ENCODE results near the gene OPTN.
"Not testable (repeated sequence)": the region's sequence is repeated elsewhere in the genome, so short reads cannot be mapped to it uniquely, and the experiment has no call there.

Gene OPTN

DNA sequence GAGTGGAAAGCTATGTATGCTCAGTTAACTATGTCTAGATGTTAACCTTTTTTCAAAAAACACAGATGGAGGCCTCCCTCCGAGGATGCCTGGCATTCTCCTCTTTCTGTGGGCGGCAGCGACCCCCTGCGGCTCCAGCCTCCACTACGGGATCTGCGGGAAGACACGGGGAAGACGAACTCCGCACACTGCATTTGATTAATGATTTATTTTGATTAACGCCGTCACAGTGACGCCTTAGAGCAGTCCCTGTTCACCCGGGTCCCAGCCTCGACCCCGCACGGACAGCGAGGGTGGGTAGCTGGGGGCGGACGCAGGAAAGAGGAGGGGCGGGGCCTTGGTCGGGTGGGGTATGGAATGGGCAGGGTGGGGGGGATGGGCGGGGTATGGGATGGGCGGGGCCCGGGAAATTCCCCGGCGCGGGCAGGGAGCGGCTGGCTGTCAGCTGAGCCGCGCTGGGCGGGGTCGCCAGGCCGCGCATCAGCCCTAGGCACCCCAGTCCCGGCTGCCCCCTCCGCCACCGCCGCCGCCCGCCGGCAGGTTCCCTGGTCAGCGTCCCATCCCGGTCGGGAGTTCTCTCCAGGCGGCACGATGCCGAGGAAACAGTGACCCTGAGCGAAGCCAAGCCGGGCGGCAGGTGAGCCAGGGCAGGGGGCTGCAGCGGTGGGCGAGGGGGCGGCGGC lies at the start of gene OPTN:
OPTN (plus strand) TSS at position 498 of the 683 bp plus-strand sequence. CDS start 8,960 bp downstream, outside the sequence.
- peak in 1 of 2 experiments; percentile 76 for DNase-seq

DNA sequence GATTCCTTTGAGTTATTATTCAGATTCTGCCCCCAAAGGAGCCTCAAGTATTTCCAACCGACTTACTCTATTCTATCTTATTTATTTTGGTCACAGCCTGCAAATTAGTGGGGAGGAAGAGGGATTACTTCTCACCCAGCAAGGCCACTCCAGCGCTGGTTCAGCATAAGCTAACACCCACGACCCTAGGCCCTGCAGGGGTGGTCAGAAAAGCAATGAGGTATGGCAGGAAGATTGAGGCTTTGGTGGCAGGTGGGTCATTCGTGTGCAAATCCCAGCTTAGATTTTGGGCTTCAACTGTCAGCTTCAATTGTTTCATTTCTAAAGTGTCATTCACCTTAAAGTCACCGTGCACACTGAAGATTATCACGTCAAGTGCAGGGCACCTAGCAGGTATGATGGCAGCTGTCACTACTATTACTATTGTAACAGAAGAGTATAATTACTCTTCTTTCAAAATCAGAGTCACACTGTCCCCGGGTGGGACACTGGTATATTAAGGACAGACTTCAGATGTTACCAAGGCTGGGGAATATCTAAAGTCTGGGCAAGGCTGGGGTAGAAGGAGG lies 48.8 kb upstream of the OPTN start:
- no peak for DNase-seq

DNA sequence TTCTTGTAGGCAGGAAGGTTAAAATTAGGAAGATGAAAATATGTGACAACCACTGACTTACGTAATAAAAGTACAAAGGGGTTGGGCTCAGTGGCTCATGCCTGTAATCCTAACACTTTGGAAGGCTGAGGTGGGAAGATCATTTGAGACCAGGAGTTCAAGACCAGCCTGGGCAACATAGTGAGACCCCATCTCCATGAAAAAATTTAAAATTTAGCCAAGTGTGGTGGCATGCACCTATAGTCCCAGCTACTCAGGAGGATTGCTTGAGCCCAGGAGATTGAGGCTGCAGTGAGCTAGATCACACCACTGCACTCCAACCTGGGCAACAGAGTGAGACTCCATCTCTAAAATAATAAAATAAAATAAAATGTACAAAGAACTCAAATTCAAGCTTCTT lies 46.8 kb upstream of the OPTN start:
- DNase-seq, result not testable (repeated sequence)

DNA sequence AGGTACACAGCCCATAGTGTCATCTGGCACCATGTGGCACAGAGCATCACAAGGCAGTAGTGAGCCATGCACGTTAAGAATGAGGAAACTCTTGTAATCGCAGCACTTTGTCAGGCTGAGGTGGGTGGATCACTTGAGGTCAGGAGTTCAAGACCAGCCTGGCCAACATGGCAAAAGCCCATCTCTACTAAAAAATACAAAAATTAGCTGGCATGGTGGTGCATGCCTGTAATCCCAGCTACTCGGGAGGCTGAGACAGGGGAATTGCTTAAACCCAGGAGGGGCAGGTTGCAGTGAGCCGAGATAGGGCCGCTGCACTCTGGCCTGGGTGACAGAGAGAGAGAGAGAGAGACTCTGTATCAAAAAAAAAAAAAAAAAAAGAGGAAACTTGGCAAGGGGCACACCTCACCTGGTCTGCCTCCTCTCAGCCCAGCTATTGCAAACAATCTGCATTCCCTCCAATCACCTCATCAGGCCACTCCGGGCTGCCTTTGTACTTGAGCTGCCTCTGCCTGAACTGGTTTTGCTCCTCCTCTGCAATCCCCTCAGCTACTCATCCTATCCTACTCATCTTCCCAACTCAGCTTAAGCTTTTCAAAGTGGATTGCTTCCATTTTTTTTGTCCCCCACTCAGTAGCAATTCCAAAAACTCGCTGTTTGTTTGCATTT lies 46.0 kb upstream of the OPTN start:
- no peak for DNase-seq

DNA sequence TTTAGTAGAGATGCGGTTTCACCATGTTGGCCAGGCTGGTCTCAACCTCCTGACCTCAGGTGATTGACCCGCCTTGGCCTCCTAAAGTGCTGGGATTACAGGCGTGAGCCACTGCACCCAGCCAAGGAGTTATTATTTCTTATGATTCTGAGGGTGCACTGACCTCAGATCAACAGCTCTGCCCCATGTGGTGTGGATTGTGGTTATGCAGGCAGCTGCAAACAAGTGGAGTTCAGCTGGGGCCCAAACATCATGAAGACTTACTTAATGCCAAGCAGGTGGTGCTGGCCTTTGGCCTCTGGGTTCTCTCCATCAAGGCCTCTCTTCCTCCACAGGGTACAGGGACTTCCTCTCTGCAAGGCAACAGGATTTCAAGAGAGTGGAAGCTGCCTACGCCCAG lies 45.1 kb upstream of the OPTN start:
- DNase-seq, result no peak

DNA sequence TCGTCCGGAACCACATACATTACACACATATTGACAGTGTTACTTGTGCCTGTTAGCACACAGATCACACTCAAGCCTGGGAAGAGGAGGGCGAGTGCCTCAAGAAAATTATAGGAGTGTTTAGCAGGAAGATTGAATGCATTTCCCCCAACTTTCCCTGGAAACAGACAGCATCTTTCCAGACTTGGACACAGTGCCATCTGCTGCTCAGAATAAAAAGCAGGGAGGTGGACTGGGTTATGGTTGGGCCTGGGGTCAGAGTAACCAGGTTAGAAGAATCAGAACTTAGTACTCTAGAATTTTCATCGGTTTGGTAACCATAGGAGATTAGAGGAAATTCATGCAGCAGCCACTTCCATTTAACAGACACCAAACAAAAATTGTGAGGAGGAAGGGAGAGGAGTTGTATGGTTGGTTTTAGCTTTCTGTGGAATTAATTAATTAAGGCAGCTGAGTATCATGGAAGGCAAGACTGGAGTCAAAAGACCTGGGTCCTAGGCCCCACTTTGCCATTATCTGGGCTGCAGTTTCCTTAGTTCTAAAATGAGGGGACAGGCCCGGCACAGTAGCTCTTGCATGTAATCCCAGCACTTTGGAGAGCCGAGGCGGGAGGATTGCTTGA lies 43.4 kb upstream of the OPTN start:
- no peak for DNase-seq

DNA sequence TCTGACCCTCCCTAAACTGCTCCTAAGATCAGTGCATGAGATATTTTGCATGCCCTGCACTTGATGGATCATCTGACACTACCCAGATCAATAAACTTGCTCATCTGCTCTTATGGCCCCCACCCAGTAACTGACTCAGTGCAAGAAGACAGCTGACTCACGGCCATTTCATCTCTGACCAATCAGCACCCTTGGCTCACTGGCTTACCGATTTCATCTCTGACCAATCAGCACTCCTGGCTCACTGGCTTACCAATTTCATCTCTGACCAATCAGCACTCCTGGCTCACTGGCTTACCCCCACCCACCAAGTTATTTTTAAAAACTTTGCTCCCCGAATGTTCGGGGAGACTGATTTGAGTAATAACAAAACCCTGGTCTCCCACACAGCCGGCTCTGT lies 37.2 kb upstream of the OPTN start:
- no peak for DNase-seq

DNA sequence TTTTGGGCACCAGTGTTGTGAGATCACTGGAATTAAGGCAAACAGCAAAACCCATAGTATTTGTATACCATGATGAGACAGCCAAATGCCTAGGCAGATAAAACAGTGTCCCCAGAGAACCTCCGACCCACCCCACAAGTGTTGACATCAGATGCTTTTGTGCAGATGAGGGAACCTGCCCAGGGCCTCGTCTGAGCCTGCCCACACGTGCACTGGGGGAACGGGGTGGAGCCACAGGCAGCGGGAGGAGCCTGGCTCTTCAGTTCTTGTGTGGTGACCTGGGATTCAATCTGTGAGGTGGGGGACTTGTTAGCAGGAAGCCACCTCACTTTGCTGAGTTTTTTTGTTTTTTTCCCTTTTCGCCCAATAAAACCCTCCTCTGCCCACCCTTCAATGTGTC lies 33.4 kb upstream of the OPTN start:
- no peak for DNase-seq

DNA sequence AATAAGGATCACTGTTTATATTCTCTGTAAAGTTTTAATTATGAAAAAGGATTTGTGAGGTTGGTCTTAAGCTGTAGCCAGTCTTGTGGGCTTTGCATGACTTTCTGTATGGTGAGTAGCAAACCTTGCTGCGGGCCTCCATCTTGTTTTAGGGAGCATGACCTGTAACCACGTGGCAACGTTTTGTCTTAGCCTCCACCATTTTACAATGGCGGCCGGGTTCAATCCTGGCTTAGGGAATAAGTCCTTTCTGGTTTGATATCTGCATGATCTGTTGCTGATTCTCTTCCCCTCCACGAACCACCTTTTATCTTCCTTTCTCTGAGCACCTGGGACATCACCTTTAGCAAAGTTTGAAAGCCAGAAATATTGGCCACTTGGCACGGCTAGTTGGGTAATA lies 32.5 kb upstream of the OPTN start:
- DNase-seq, result no peak

DNA sequence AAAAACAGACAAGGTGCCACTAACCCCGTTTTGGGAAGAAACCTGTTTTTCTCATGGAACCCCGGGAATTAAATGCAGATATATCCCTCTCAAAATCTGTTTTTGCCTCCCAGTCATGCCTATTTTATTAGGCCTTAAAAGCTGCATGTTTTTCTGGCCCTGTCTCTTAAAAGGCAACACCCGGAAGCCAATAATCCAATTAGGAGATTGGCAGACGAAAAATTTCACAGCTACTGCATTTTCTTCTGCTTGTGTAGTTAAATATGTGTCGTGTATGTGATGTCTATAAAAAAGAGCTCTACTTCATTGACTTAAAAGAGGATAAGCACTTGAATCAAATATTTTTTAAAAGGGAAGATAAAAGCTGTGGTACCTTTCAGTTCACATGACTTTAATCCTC lies 31.9 kb upstream of the OPTN start:
- no peak for DNase-seq

DNA sequence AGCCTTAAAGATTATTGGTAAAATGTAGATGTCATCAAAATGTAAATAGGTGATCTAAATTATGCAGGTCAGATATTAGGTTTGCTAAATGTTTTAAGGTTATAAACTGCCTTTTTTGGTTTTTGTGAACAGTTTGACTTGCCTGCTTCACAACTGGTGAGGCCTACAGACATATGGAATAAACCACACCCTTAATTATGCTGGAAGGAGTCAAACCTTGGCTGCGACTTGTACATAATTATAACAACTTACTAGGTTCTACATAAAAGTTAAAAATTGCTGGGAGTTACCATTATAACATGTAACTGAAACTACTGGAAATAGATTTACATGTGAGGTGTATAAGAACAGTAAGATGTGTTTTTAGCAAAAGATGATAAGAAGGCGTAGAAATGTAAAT lies 31.5 kb upstream of the OPTN start:
- no peak for DNase-seq

DNA sequence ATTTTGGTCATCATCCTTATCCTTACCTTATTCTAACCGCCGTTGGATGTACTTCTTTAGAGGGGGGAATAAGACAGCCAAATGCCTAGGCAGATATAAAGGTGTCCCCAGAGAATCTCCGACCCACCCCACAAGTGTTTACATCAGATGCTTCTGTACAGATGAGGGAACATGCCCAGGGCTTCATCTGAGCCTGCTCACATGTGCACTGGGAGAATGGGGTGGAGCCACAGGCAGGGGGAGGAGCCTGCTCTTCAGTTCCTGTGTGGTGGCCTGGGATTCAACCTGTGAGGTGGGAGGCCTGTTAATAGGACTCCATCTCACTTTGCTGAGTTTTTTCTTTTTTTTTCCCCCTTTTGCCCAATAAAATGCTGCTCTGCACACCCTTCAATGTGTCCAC lies 27.6 kb upstream of the OPTN start:
- DNase-seq, result no peak

DNA sequence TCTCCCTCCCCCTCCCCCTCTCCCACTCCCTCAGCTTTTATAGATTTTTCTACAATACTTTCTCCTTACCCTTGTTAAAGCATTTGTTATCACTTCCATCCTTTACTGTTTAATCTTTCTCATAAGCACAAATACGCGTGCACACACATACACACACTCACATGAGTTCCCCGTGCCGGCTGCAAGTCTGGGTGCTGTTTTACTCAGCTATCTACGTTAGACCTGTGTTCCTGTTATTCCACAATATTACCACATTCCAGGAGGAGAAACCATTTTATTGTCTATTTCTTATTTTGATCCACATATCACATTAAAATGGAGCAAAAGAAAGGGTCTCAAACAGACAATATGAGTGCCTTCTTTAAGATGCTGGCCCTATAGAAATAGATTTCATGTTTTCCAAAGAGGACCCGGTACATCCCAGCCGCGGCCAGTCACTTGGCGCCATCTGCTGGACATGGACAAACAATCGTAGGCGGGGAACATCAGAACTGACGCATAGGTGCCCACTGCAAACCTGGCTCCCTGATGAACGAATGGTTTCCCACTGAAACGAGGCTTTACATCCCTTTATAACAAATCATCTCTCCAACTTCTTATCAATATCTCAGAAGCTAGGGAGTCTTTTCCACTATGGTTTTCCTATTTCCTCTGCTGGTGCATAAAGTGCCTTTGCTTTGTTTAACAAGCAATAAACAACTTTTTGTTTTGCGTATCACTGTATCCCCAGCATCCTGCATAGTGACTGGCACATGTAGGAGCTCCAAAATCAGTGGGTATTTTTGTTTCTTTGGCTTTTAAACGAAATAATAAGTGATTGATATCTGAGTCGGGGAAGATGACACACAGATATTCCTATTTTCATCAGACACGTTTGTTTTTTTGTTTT lies 25.2 kb upstream of the OPTN start:
- DNase-seq, result peak in 1 of 2 experiments; percentile 33

DNA sequence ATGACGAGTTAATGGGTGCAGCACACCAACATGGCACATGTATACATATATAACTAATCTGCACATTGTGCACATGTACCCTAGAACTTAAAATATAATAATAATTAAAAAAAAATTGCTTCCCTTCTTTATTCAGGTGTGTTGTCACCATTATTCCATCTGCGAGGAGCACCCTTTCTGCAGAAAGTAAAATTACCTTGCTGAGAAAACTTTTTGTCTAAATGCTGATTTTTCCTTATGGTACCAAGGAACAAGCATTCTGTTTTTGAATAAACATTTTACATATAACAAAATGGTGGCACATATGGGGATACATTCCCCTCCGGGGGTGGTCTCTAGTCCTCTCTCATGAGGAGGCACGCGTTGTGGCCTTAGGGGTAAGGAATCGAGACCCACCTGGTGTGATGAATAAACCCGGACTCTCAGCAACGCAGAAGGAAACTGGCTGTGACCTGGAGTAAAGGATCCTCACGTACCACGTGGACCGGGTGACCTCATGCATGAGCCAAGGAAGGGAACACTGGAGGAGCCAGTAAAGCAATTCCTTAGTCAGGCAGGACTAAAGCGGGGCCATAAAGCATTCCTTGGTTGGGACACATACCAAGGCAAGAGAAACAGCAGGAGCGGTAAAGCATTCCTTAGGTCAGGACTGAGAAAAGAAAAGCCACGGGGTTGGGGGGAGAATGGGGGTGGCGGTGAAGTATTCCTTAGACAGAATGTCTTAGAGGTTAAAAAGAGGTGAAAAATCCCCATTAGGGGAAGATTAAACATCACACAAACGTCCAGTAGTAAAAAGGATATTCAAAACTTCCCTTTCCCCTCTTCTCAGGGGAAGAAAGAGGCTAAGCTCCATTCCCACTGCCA lies 20.8 kb upstream of the OPTN start:
- no peak for DNase-seq

DNA sequence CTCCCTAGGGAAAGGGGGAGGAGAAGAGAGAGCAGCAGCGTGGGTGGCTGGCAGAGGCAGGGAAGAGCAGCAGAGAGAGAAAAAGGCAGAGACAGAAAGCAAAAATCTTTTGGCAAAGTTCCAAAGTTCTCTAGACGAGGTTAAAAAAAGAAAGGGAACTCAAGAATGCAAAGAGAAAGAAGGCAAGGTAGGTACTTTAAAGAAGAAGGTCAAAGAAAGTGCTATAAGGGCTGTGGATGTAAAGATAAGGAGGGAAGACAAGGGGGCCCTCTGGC lies 20.2 kb upstream of the OPTN start:
- DNase-seq, result no peak

DNA sequence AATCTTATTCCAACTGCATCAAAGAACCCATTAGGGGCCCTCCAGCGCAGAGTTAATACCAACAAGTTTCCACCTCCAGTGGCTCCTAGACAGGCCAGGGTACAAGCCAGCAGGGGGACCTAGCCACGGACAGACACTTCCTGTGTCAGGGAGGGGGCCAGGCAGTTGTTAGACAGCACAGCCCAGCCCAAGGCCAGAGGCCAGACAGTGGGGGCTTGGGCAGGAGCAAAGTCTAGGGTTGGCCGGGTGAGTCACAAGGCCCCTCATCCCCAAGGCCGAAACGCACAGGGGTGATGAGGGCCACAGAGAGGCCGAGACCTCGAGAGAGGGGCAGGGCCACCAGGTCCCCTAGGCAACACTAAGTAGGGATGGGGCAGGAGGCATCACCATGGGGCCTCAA lies 19.3 kb upstream of the OPTN start:
- DNase-seq, result no peak

DNA sequence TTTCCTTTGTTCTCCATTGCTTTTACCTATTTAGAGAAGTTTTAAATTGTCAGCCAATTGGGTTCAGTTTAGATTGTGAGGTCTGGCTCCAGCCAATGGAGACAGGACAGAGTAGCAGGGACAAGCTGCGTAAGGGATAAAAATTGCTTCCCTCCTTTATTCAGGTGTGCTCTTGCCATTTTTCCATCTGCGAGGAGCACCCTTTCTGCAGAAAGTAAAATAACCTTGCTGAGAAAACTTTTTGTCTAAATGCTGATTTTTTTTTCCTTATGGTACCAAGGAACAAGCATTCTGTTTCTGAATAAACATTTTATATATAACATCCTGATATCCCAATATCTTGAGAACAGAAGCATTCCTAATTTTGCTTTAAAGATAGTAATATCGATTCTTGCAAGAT lies 16.3 kb upstream of the OPTN start:
- DNase-seq, result not testable (repeated sequence)

DNA sequence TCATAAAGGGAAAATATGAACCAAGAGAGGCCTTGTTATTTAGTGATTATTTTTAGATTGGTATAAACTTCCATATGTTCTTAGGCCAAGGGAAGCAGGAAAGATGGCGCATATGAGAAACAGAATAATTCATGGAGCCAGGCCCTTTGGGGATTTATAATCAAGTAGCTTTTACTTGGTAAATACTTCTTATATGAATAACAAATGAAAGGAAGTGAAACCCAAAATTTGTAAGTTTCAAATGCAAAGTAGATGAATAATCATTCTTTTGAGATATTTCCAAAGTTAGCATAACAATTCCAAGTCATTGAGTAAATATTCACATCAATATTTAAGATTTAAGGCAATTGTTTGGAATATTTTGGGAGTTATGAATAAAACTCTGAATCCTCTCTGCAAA lies 13.9 kb upstream of the OPTN start:
- DNase-seq, result no peak

DNA sequence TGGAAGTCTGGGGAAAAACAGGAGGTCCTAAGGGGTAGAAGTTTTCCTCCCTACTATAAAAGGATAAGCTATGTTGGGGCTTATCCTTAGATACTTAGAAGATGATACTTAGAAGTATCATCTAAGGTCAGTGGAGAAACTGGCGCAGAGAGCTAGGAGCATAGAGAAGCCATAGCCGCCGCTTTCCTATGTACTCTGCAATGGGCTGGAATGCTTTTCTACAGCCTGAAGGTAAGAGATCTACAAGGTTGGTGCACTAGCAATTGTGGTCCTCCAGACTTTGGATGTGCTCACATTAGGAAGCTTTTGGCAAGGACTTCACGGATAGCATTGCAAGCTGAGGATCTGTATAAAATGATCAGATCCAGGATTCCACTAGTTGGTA lies 12.4 kb upstream of the OPTN start:
- DNase-seq, result no peak

DNA sequence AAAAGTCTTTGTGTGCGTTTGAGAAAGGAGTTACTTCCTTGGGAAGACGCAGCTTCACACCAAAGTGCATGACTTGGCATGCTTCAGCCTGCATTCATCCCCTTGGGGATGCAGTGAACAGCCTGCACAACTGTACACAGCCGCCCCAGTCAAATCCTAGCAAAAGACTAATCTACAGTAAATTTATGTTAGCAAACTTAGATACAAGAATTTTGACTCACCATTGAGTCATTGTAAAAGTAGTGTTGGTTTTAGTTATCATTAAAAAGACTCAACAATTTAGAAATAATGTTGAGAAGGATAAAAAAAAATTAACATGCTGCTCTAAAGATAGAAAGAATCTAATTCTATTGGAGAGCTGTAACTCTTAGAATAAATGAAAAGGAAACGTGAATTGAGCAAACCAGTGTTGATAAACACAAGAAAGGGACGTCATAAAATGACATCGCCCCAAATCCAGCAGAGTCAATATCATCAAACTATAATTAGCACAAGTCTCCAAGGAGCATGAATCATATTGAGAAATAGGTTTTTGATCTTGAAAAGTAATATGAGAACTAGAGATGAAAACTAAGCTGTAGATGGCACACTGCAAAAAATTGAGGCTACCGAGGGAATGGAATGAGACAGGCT lies 11.9 kb upstream of the OPTN start:
- no peak for DNase-seq

DNA sequence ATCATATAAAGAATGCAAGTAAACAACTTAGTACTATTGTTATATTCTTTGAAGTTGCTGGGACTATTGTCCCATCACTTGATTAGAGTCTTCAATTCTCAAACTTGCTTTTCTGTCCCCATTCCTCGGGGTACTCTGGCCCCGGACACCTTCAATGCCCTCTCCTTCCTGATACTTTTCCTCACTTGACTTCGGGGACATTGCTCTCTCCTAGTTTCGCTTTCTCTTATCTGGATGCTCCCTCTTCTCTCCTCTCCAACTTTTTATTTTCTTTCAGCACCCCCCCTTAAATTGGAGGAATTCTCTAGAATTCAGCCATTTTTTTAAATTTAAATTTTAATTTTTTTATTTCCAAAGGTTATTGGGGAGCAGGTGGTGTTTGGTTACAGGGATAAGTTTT lies 10.6 kb upstream of the OPTN start:
- no peak for DNase-seq

DNA sequence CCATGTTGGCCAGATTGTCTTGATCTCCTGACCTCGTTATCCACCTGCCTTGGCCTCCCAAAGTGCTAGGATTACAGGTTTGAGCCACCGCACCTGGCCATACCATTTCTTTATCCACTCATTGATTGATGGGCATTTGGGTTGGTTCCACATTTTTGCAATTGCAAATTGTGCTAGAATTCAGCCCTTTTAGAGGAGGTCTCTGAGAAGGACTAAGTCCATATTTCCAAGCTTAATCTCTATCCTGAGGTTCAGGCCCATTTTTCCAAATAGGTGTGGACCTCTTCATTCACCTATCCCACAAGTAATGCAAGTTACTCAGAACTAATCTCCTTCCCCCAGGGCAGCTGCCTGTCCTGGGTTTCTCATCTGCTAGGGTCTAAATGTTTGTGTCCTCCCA lies 9.7 kb upstream of the OPTN start:
- no peak for DNase-seq

Data from cerebellar nuclear complex (tissue), 1 donor.